Common myeloid progenitor, CD34-positive (primary cell): ENCODE data around the gene GPT2.
A peak's percentile ranks its signal among the peaks of the same experiment; 100 is the strongest.

Experiments used
- CTCF ChIA-PET: fragments of 350-600 bp; sonication (Branson Sonifier 250); formaldehyde crosslinking; loops from one replicate; lab custom pipeline; 2021; ENCODE audit warnings: antibody characterized with exemption; lab: Charles Lee
- POLR2A ChIA-PET: fragments of 350-600 bp; sonication (Branson Sonifier 250); formaldehyde crosslinking; loops from one replicate; lab custom pipeline; 2021; ENCODE audit warnings: antibody characterized with exemption; lab: Charles Lee
- DNase-seq, 3 donors: peaks; one replicate each; pipeline versions ENCODE4 v3.0.0 to v3.0.0-alpha.2; 2013
- H3K27ac ChIP-seq, 2 experiments: 1 replicate in 1 of 2; 2 replicates in 1 of 2; pipeline ENCODE4 v1.7.0; 2013; ENCODE audit warnings: inconsistent platforms in 2 of 2, low read length in 2 of 2, mild to moderate bottlenecking in 2 of 2, low read depth in 1 of 2, moderate library complexity in 1 of 2; ENCODE audit not compliant: severe bottlenecking in 2 of 2, insufficient read depth in 1 of 2, poor library complexity in 1 of 2
- H3K27me3 ChIP-seq, 5 experiments: replicated peaks in 2 of 5; 1 replicate in 3 of 5; 2 replicates in 2 of 5; pipeline versions ENCODE4 v1.6.1 to v1.7.0; 2013; ENCODE audit warnings: low read length in 4 of 5, mild to moderate bottlenecking in 2 of 5, moderate library complexity in 2 of 5, inconsistent platforms in 1 of 5; ENCODE audit not compliant: insufficient read depth in 5 of 5, control insufficient read depth in 4 of 5
- H3K36me3 ChIP-seq, 4 experiments: 1 replicate in 2 of 4; 2 replicates in 2 of 4; pipeline versions ENCODE4 v1.6.1 to v1.7.0; 2013; ENCODE audit warnings: low read length in 3 of 4, control low read depth in 1 of 4, mild to moderate bottlenecking in 1 of 4; ENCODE audit not compliant: control insufficient read depth in 4 of 4, insufficient read depth in 4 of 4
- H3K4me1 ChIP-seq, 4 experiments: 1 replicate in 3 of 4; 2 replicates in 1 of 4; pipeline versions ENCODE4 v1.6.1 to v1.7.1; 2013; ENCODE audit warnings: low read length in 3 of 4, mild to moderate bottlenecking in 3 of 4, control low read depth in 1 of 4, inconsistent platforms in 1 of 4, moderate library complexity in 1 of 4; ENCODE audit not compliant: control insufficient read depth in 4 of 4, insufficient read depth in 4 of 4; ENCODE audit errors: control extremely low read depth in 1 of 4
- H3K4me3 ChIP-seq, 7 experiments: 1 replicate in 4 of 7; 2 replicates in 3 of 7; pipeline versions ENCODE4 v1.5.1 to v1.7.0; 2013; ENCODE audit warnings: mild to moderate bottlenecking in 7 of 7, low read length in 6 of 7, moderate library complexity in 6 of 7, inconsistent platforms in 2 of 7, low read depth in 2 of 7, control low read depth in 1 of 7; ENCODE audit not compliant: insufficient read depth in 4 of 7, control insufficient read depth in 1 of 7; ENCODE audit errors: extremely low read depth in 1 of 7
- H3K9me3 ChIP-seq, 5 experiments: 1 replicate in 4 of 5; 2 replicates in 1 of 5; pipeline versions ENCODE4 v1.6.1 to v1.7.1; 2013; ENCODE audit warnings: low read length in 4 of 5, mild to moderate bottlenecking in 2 of 5, inconsistent platforms in 1 of 5, low read depth in 1 of 5, moderate library complexity in 1 of 5; ENCODE audit not compliant: control insufficient read depth in 4 of 5, insufficient read depth in 2 of 5; ENCODE audit errors: control extremely low read depth in 1 of 5
- WGBS: methylation state at CpG from one replicate; pipeline ENCODE4 v1.1.5; 2013; ENCODE audit not compliant: insufficient coverage; 5-methylcytosine and 5-hydroxymethylcytosine counted together

The GPT2 gene

GRCh38 chr16:46948548-46949166 lies 64.5 kb downstream of the GPT2 start:
- POLR2A ChIA-PET: no interaction called here
- 100% methylated on average over 1 of the region's 4 CpGs for WGBS
- no peaks in the 10 kb centered on the region for H3K4me1 ChIP-seq
- no peaks in the 10 kb centered on the region for H3K9me3 ChIP-seq
- no peaks in the 10 kb centered on the region for H3K36me3 ChIP-seq
- H3K4me3 ChIP-seq: no peak overlapping the region
- no peaks in the 10 kb centered on the region for H3K27me3 ChIP-seq
- CTCF ChIA-PET: interaction anchor here (0.6 to 1.5 kb wide), 10 partner anchors 8 to 1218 kb away, joined by 3 to 4 read pairs (median 3); no protein-coding TSS in a partner anchor
- DNase-seq: no peak
- H3K27ac ChIP-seq: no peak overlapping the region

- ChIA-PET POLR2A (no interaction called here), CTCF (interaction anchor here (0.6 to 1.5 kb wide), 3 partner anchors 7 to 1210 kb away, joined by 3 to 4 read pairs (median 3); no protein-coding TSS in a partner anchor)
- no peaks in the 10 kb centered on the region for H3K9me3 ChIP-seq
- no peaks in the 10 kb centered on the region for H3K4me1 ChIP-seq
- no peak for DNase-seq
- H3K4me3 ChIP-seq: no peak overlapping the region
- peaks cover 0 to under 1% (median 0%) of the 10 kb centered on the region in 4 experiments for H3K36me3 ChIP-seq
- no peak overlapping the region for H3K27ac ChIP-seq
- WGBS: 92% methylated on average over 7 of the region's 7 CpGs
- no peaks in the 10 kb centered on the region for H3K27me3 ChIP-seq
Observed at GRCh38 chr16:46949241-46949892, 65.2 kb downstream of the GPT2 start.

- H3K4me1 ChIP-seq: no peaks in the 10 kb centered on the region
- H3K4me3 ChIP-seq: no peak overlapping the region
- H3K27me3 ChIP-seq: no peaks in the 10 kb centered on the region
- CTCF ChIA-PET: interaction anchor here (0.9 kb wide), 1 partner anchor 1207 kb away, joined by 4 read pairs; no protein-coding TSS in a partner anchor
- WGBS: 88% methylated on average over 1 of the region's 1 CpG
- DNase-seq: no peak
- no peak overlapping the region for H3K27ac ChIP-seq
- H3K36me3 ChIP-seq: peaks cover 3 to 7% (median 5%) of the 10 kb centered on the region in 4 experiments
- H3K9me3 ChIP-seq: no peaks in the 10 kb centered on the region
- POLR2A ChIA-PET: no interaction called here
Observed at GRCh38 chr16:46950009-46950408, 65.8 kb downstream of the GPT2 start.

GRCh38 chr16:46954562-46954961 lies 70.4 kb downstream of the GPT2 start:
- ChIA-PET CTCF (no interaction called here), POLR2A (interaction anchor here (0.6 kb wide), 1 partner anchor 44 kb away, joined by 6 read pairs; no protein-coding TSS in a partner anchor)
- Histone ChIP-seq H3K27me3 (no peaks in the 10 kb centered on the region), H3K4me1 (no peaks in the 10 kb centered on the region), H3K36me3 (peaks cover 25 to 47% (median 36%) of the 10 kb centered on the region in 4 experiments), H3K27ac (no peak overlapping the region), H3K4me3 (no peak overlapping the region), H3K9me3 (no peaks in the 10 kb centered on the region)
- 80% methylated on average over 1 of the region's 5 CpGs for WGBS
- DNase-seq: no peak

- POLR2A ChIA-PET: interaction anchor here (1.0 kb wide), 1 partner anchor 12 kb away, joined by 5 read pairs; the partner anchor contains the start of gene DNAJA2
- peaks cover 3 to 13% (median 9%) of the 10 kb centered on the region in 4 experiments for H3K4me1 ChIP-seq
- peaks cover 26 to 85% (median 63%) of the 10 kb centered on the region in 4 experiments for H3K36me3 ChIP-seq
- CTCF ChIA-PET: interaction anchor here (1.2 to 1.8 kb wide), 2 partner anchors 10 to 13 kb away, joined by 3 to 6 read pairs; no protein-coding TSS in a partner anchor
- no peaks in the 10 kb centered on the region for H3K9me3 ChIP-seq
- H3K27ac ChIP-seq: peak overlapping the region in 1 of 2 experiments; percentile 55
- 45% methylated on average over 5 of the region's 9 CpGs for WGBS
- peak in 2 of 3 donors; percentile 71 to 74 for DNase-seq
- no peaks in the 10 kb centered on the region for H3K27me3 ChIP-seq
- no peak overlapping the region for H3K4me3 ChIP-seq
Observed at GRCh38 chr16:46961373-46962353, 77.5 kb downstream of the GPT2 start.

GRCh38 chr16:46962629-46963028 lies 78.5 kb downstream of the GPT2 start:
- CTCF ChIA-PET: interaction anchor here (1.1 to 1.8 kb wide), 3 partner anchors 11 to 33 kb away, joined by 3 to 6 read pairs (median 3); no protein-coding TSS in a partner anchor
- no peak for DNase-seq
- H3K4me3 ChIP-seq: no peak overlapping the region
- POLR2A ChIA-PET: interaction anchor here (1.0 kb wide), 1 partner anchor 11 kb away, joined by 5 read pairs; the partner anchor contains the start of gene DNAJA2
- WGBS: 17% methylated on average over 2 of the region's 3 CpGs
- no peaks in the 10 kb centered on the region for H3K27me3 ChIP-seq
- H3K27ac ChIP-seq: peak overlapping the region; percentile 4 to 28
- no peaks in the 10 kb centered on the region for H3K9me3 ChIP-seq
- peaks cover 3 to 13% (median 9%) of the 10 kb centered on the region in 4 experiments for H3K4me1 ChIP-seq
- H3K36me3 ChIP-seq: peaks cover 21 to 87% (median 60%) of the 10 kb centered on the region in 4 experiments
